Cardiac fibroblast (primary cell): ENCODE measurements around the gene TMTC3.

Source experiments
- DNase-seq, 2 donors: peaks; one replicate each; pipeline versions ENCODE4 v3.0.0 to v3.0.0-alpha.2; 2010; ENCODE audit warnings: low read depth in 2 of 2
- H3K4me3 ChIP-seq, 2 donors: replicated peaks in 1 of 2; 1 replicate in 1 of 2; 2 replicates in 1 of 2; pipeline ENCODE4 v1.5.1; 2011; ENCODE audit warnings: low read depth in 2 of 2, low read length in 2 of 2, mild to moderate bottlenecking in 2 of 2, moderate library complexity in 1 of 2
- CTCF ChIP-seq: IDR thresholded peaks from one replicate; pipeline ENCODE4 v1.5.1; 2011; ENCODE audit warnings: low read depth, mild to moderate bottlenecking, low read length, inconsistent platforms

TMTC3 gene

GRCh38 chr12:88218293-88218692, 76.2 kb downstream of the TMTC3 start:
- no peak for DNase-seq
- no peak for TF ChIP-seq CTCF
- H3K4me3 ChIP-seq = no peak overlapping the region

- no peak overlapping the region for H3K4me3 ChIP-seq
- DNase-seq = no peak
- TF ChIP-seq CTCF = no peak
Observed at GRCh38 chr12:88219861-88220260, 77.8 kb downstream of the TMTC3 start.

GRCh38 chr12:88223519-88223918, 81.4 kb downstream of the TMTC3 start:
- TF ChIP-seq CTCF = no peak
- DNase-seq = no peak
- H3K4me3 ChIP-seq = no peak overlapping the region

GRCh38 chr12:88225776-88226175, 83.7 kb downstream of the TMTC3 start:
- TF ChIP-seq CTCF = no peak
- no peak overlapping the region for H3K4me3 ChIP-seq
- no peak for DNase-seq

- H3K4me3 ChIP-seq = no peak overlapping the region
- peak in 1 of 2 donors; percentile 30 for DNase-seq
- TF ChIP-seq CTCF = no peak
Observed at GRCh38 chr12:88227263-88227662, 85.2 kb downstream of the TMTC3 start.

GRCh38 chr12:88227871-88228270, 85.8 kb downstream of the TMTC3 start:
- H3K4me3 ChIP-seq = no peak overlapping the region
- no peak for TF ChIP-seq CTCF

GRCh38 chr12:88228720-88229119, 86.6 kb downstream of the TMTC3 start:
- no peak overlapping the region for H3K4me3 ChIP-seq
- TF ChIP-seq CTCF = no peak
- no peak for DNase-seq

More at GRCh38 chr12:88227871-88228270, 85.8 kb downstream of the TMTC3 start:
- DNase-seq = no peak
